Measurements from ENCODE around the gene TNNC1. TPM values are rescaled to one million over a fixed set of nuclear protein-coding genes. Genes with fewer than 3 reads are reported as not detected.

Gene TNNC1
- total RNA-seq, 2 donors from 2014 or later = 10.8 to 14.4 TPM

DNA sequence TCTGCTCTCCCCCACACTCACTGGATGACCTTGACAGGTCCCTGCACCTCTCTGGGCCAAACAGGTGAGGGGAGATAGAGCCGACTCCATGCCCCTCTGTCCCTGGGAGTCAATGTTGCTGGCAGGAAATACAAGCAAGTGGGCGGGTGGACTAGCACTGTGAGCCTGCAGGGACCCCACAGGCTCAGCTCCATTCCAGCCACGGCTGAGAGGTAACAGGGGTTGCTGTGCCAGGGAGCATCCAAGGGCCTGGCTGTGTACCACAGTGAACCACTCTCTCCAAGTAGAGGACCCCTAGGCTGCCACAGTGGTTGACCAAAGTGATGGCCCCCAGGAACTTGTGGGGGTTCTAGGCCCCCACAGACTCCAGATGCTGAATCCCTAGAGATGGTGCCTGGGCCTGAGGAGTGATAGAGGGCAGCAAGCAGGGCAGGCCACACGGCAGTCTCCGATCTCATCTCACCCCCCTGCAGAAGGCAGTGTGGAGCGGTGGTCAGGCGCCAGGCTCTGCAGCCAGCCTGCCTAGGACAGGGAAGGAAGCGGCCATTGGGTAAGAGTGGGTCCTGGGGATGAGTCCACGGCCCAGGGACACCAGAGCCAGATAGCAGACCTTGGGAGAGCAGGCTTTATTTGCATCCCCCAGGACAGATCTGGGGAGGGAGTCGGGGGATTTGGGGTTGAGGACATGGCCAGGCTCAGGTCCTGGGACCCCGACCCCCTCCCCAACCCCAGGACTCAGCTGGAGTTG, 3.2 kb downstream of the TNNC1 start:
- DNase-seq (no peak), ATAC-seq (replicated peaks in 1 of 2) (no peak)
- Mint-ChIP-seq H3K4me1 (ENCODE audit: low read depth) (peaks cover 25% of the 10 kb centered on the region), H3K4me3 (no peak overlapping the region), H3K36me3 (ENCODE audit: insufficient read depth in 2 of 2) (peaks cover 2 to 6% of the 10 kb centered on the region in 2 donors), H3K27me3 (ENCODE audit: low read depth) (no peaks in the 10 kb centered on the region), H3K9me3 (no peaks in the 10 kb centered on the region), H3K27ac (no peak overlapping the region)

DNA sequence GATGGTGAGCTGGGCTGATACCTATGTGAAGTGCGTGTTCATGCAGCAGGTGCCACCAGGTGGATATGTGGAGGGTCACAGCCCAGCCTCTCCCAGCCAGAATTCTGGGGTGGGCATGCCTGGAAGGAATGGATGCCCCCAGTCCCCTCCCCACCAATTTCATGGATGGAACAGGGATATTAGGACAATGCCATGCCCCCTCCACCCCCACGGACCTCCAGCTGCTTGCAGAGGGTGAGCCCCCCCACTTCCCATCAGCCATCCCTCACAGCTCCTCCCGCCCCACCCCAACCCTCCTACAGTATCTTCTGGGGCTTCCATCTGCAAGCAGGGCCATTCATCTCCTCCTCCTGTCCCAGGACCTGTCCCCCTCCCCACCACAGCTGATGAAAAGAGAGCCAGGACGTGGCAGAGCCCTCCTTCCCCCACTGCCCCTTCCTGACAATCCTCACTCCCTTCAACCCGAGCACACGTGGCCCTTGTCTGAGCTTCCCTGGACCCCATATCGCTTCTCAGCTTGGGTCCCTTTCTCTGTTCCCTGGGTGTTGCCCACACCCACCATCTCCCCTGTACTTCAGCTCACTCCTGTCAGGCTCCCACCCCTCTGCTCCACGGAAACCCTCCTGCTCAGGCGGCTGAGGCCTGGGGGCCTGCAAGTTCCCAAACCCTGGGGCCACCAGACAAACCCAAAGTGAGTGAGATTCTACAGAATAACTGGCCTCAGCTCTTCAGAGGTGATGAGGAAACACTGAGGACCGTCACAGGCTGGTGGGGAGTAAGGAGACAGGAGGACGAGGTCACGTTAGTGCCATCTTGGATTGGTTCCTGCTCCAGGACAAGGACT, 6.1 kb downstream of the TNNC1 start:
- H3K9me3 Mint-ChIP-seq = no peaks in the 10 kb centered on the region
- no peak for DNase-seq
- H3K27ac Mint-ChIP-seq = no peak overlapping the region
- ATAC-seq (replicated peaks in 1 of 2) = no peak
- no peaks in the 10 kb centered on the region for H3K27me3 Mint-ChIP-seq (ENCODE audit: low read depth)
- H3K4me3 Mint-ChIP-seq = no peak overlapping the region
- H3K4me1 Mint-ChIP-seq (ENCODE audit: low read depth) = peaks cover 19% of the 10 kb centered on the region
- no peaks in the 10 kb centered on the region for H3K36me3 Mint-ChIP-seq (ENCODE audit: insufficient read depth in 2 of 2)

DNA sequence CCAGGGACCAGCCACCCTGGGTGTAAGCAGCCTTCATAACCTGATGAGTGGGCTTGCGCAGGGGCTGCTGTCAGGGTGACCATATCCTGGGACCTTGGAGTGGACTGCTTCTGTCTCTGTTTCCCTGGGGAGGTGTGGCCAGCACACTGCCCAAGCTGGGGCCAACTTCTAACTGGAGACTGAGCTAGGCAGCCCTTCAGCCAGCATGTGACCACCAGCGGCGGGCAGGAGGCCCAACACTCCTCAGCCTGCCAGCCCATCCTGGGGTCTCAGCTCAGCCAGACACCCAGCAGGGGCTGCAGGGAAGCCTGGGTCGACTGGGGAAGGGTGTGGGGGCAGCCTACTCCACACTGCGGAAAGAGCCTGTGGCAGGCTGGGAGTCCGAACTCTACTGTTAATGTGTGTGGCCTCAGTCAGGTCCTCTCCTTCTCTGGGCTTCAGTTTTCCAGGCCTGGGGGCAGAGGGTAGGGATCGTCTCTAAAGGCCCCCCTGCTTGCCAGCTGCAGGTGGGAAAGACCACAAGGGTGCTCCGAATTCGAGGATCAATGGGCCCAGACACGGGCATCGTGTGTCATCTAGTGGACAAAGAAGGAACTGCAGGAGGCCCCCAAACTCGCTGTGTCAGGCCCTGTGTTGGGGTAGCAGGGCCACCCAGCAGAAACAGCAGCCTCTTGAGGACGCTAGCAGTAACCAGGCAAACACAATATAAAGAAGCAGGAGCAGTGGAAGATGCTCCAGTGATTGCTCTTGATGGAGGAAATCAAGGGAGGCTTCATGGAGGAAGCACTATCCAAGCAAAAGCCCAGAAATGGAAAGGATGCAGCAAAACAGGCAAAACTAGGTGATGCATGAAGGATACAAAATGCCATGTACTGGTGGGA, 7.0 kb downstream of the TNNC1 start:
- Mint-ChIP-seq H3K27ac (peak overlapping the region; percentile 4), H3K4me1 (ENCODE audit: low read depth) (peaks cover 19% of the 10 kb centered on the region)

DNA sequence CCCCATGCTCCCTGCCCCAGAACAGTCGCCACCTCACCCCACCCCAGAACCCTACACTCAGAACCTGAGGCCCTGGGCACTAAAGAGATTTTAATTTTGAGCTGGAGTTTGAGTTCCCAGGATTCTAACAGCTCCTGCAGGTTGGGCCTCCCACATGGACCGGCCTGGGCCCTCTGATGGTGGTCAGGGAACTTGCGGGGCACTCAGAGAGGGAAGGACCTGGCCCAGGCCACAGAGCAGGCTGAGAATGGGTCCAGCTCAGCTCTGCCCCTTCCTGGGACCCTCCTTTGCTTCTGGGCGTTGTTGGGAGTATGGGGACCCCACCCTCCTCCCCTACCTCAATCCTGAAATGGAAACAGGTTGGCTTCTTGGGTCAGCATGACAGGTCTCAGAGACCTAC, 7.8 kb downstream of the TNNC1 start:
- Mint-ChIP-seq H3K4me3 (no peak overlapping the region), H3K9me3 (no peaks in the 10 kb centered on the region), H3K27ac (no peak overlapping the region), H3K27me3 (ENCODE audit: low read depth) (no peaks in the 10 kb centered on the region), H3K36me3 (ENCODE audit: insufficient read depth in 2 of 2) (no peaks in the 10 kb centered on the region), H3K4me1 (ENCODE audit: low read depth) (peaks cover 19% of the 10 kb centered on the region)
- DNase-seq (no peak), ATAC-seq (replicated peaks in 1 of 2) (no peak)

More for the DNA sequence above, 7.0 kb downstream of the TNNC1 start:
- no peak overlapping the region for H3K4me3 Mint-ChIP-seq
- DNase-seq (peak; percentile 74 to 81), ATAC-seq (replicated peaks in 1 of 2) (peak; percentile 51 to 61)
- H3K27me3 Mint-ChIP-seq (ENCODE audit: low read depth) = no peaks in the 10 kb centered on the region
- H3K9me3 Mint-ChIP-seq = no peaks in the 10 kb centered on the region
- H3K36me3 Mint-ChIP-seq (ENCODE audit: insufficient read depth in 2 of 2) = no peaks in the 10 kb centered on the region

DNA sequence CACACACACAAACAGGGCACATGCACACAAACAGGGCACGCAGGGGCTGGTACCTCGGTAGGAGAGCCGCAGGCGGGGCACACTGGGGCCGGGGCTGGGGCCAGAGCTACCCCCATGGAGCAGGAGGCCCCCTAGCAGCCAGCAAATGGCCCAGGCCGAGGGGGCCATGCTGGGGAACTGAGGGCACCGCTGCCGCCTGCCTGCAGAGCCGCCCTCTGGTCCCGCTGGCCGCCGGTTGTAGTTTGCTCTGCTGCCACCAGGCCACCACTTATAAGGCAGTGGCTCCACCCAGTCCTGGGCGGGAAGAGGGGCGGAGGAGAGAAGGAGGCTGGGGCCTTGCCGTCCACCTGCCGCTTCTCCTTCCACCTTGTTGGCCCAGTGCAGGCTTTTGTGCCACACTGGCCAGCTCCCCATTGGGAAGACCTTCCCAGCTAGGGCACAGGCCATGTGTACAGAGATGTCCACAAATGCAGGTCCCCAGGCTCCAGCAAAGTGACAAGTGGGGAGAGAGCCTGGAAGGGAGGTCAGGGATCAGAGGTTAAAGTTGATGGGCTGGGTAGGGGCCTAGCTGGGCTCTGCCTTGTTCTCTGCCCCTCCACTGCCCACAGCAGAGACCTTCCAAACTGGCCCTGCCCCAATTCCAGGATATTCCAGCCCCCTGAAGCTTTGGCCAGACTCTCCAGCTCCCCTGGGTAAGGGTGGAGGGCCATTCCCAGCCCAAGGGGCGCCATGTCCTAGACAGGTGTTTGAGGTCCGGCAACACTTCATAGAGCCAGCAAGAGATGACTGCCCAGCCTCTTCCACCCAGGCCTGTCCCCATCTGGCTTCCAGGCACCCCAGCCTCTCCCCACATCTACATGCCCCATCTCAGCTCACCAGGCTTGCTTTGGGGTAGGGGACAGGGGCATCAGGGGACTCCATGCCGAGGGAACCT, 8.7 kb downstream of the TNNC1 start, which contains the start of gene SEMA3G:
SEMA3G (minus strand) TSS at position 244 of the 934 bp plus-strand sequence; CDS start at position 168, 76 bp downstream.
- H3K27ac Mint-ChIP-seq = no peak within 1 kb of the TSS
- H3K36me3 Mint-ChIP-seq (ENCODE audit: insufficient read depth in 2 of 2) = no peaks in the 10 kb centered on the region
- peak; percentile 82 to 90 for DNase-seq
- peak; percentile 98 to 99 for ATAC-seq (replicated peaks in 1 of 2)
- peaks cover 19% of the 10 kb centered on the region for H3K4me1 Mint-ChIP-seq (ENCODE audit: low read depth)
- H3K27me3 Mint-ChIP-seq (ENCODE audit: low read depth) = no peaks in the 10 kb centered on the region
- peak within 1 kb of the TSS in 1 of 2 donors; percentile 25 for H3K4me3 Mint-ChIP-seq
- H3K9me3 Mint-ChIP-seq = no peaks in the 10 kb centered on the region

DNA sequence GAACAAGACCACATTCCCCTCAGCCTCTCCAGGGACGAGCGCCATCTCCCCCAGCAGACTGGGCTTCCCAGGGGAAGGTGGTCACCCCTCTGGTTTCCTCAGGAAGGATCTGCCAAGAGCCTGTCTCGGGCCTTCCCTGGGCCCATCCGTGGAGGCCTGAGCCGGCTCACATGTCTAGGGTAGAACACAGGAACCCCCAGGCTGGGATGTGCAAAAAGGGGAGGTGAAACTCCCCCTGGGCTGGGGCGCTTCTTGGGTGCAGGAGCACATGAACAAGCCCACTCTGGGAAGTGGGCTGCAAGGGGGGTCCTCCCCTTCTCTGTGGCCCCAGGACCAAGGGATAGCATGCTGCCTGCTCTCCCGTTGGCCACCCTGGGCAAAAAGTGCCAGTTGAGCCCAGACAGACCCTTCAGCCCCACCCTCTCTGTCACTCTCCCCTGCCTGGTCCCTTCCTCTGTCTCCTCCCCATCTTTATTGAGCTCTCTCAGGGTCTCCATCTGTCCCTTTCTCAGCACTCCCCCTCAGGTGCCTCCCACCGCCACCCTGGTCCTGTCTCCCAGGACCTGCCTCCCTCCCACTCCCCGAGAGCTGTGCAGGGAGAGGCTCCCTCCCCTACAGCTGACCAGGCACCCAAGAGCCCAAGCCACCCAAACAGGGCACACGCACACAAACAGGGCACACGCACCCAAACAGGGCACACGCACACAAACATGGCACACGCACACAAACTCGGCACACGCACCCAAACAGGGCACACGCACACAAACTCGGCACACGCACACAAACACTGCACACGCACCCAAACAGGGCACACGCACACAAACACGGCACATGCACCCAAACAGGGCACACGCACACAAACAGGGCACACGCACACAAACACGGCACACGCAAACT, 9.8 kb downstream of the TNNC1 start:
- Mint-ChIP-seq H3K27ac (no peak overlapping the region), H3K9me3 (no peaks in the 10 kb centered on the region), H3K4me1 (ENCODE audit: low read depth) (peaks cover 19% of the 10 kb centered on the region), H3K4me3 (peak overlapping the region in 1 of 2 donors; percentile 25), H3K36me3 (ENCODE audit: insufficient read depth in 2 of 2) (no peaks in the 10 kb centered on the region), H3K27me3 (ENCODE audit: low read depth) (no peaks in the 10 kb centered on the region)
- ATAC-seq (replicated peaks in 1 of 2) (no peak), DNase-seq (no peak)

DNA sequence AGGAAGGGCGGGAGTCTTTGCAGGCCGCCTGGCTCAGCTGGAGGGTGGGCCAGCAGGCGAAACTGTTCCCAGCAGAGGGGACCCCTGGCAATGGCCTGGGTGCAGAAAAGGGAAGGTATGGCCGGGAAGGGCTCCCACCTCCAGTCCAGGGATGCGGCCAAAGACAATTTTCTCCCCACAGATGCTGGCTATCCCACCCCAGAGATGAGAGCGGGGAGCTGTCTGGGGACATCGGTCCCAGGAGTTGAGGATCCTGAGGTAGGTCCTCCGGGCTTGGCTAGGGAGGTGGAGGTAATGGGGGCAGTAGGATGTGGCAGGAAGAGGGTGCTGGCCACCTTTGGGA, 10.6 kb downstream of the TNNC1 start:
- DNase-seq (no peak), ATAC-seq (replicated peaks in 1 of 2) (no peak)
- no peaks in the 10 kb centered on the region for H3K27me3 Mint-ChIP-seq (ENCODE audit: low read depth)
- no peak overlapping the region for H3K4me3 Mint-ChIP-seq
- H3K36me3 Mint-ChIP-seq (ENCODE audit: insufficient read depth in 2 of 2) = no peaks in the 10 kb centered on the region
- no peak overlapping the region for H3K27ac Mint-ChIP-seq
- no peaks in the 10 kb centered on the region for H3K9me3 Mint-ChIP-seq
- H3K4me1 Mint-ChIP-seq (ENCODE audit: low read depth) = peaks cover 19% of the 10 kb centered on the region

DNA sequence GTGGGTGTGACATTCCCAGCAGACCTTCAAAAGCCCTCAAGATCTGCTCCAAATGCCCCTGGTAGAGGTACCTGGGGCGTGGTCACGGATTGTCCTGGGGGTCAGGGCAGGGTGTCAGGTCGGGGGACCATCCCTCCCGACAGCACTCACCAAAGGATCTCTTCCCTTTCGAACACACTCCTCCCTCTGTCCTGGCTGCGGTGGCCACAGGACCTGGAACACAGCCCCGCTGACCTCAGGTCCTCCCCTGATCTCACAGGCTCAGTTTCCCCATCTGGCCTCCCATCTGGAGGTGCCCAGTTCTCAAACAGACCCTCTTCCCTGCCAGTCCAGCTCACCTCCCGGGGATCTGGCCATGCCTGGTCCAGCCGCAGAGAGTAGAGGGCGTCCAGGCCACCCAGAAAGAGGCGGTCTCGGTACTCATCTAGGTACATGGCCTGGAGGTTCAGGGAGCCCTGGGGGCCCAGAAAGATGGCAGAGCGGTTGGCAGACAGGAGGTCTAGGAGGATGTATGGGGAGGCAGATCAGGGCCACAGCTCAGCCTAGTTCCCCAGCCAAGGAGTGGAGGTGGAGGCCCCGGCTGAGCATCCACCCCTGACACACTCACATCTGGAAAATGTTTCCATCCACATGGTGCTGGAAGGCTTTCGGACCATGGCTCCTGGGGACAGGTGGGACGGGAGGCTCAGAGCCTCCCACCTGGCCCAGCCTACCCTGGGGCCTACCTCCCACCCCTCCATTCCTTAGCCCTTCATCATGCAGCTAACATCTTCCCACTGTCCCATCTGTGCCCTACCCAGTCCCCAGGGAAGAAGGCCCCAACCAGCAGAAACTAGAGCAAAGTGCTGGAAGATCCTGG, 11.2 kb downstream of the TNNC1 start:
- ATAC-seq (replicated peaks in 1 of 2) (no peak), DNase-seq (no peak)
- Mint-ChIP-seq H3K36me3 (ENCODE audit: insufficient read depth in 2 of 2) (no peaks in the 10 kb centered on the region), H3K4me3 (no peak overlapping the region), H3K27ac (no peak overlapping the region), H3K9me3 (no peaks in the 10 kb centered on the region), H3K4me1 (ENCODE audit: low read depth) (peaks cover 19% of the 10 kb centered on the region), H3K27me3 (ENCODE audit: low read depth) (no peaks in the 10 kb centered on the region)

DNA sequence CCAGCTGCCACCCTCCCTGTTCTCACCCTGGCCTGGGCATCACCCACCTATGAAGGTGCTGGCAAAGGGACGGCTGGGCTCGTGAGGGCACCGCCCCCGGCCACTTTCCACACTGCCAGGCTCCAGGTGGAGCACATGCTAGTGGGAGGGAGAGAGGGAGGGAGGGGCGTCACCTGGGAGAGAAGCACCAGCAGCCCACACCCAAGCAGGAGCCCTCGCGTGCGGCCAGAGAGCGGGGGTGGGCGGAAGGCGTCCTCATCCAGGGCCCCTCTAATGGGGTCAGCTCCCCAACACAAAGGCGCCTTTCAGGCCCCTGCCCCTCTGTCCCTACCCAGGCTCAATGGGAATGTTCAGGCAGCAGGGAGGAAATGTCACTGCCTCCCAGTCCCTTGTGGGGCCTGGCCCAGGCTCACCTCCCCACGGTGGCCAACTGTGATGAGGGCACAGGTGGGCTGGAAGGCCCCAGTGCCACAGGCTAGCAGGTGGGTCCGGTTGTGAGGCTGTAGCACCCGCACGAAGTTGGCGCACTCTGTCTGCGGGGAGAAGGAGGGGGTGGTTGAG, 12.0 kb downstream of the TNNC1 start:
- Mint-ChIP-seq H3K9me3 (no peaks in the 10 kb centered on the region), H3K36me3 (ENCODE audit: insufficient read depth in 2 of 2) (no peaks in the 10 kb centered on the region), H3K27ac (no peak overlapping the region), H3K27me3 (ENCODE audit: low read depth) (no peaks in the 10 kb centered on the region), H3K4me3 (no peak overlapping the region), H3K4me1 (ENCODE audit: low read depth) (peaks cover 14% of the 10 kb centered on the region)
- DNase-seq (no peak), ATAC-seq (replicated peaks in 1 of 2) (no peak)

DNA sequence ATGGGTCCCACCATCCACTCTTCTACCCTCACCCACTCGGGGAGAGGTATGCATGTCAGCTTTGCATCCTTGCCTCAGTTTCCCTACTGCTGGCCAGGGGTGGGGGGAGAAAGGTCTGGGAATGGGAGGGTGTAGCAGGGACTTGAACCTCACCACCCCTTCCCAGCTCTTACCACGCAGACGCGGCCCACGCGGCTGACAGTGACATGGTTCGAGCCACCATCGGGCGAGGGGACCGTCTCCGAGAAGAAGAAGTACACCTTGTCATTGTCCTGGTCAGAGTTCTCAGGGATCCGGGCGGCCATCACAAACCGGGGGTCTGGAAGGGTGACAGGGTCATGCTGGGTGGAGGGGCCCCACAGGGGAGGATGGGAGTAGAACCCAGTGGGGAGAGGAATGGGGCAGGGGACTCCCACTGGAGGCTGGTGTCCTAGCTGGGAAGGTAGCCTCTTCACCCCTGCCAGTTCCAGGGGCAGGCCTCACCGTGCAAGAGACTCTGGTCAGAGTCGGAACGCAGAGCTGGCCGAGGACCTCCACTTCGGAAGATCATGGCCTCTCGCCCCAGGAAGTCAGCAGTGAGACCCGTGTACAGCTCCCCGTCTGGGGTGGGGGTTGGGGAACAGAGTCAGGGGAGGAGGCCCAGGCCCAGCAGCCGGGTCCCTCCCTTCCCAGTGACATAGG, 12.6 kb downstream of the TNNC1 start:
- H3K27me3 Mint-ChIP-seq (ENCODE audit: low read depth) = no peaks in the 10 kb centered on the region
- no peak overlapping the region for H3K27ac Mint-ChIP-seq
- ATAC-seq (replicated peaks in 1 of 2) = no peak
- DNase-seq = no peak
- no peak overlapping the region for H3K4me3 Mint-ChIP-seq
- H3K4me1 Mint-ChIP-seq (ENCODE audit: low read depth) = peaks cover 8% of the 10 kb centered on the region
- H3K36me3 Mint-ChIP-seq (ENCODE audit: insufficient read depth in 2 of 2) = no peaks in the 10 kb centered on the region
- H3K9me3 Mint-ChIP-seq = no peaks in the 10 kb centered on the region
